Measurements from ENCODE around the gene SLC16A3.
"Not testable (repeated sequence)": the region's sequence is repeated elsewhere in the genome, so short reads cannot be mapped to it uniquely, and the experiment has no call there.

Gene SLC16A3

DNA sequence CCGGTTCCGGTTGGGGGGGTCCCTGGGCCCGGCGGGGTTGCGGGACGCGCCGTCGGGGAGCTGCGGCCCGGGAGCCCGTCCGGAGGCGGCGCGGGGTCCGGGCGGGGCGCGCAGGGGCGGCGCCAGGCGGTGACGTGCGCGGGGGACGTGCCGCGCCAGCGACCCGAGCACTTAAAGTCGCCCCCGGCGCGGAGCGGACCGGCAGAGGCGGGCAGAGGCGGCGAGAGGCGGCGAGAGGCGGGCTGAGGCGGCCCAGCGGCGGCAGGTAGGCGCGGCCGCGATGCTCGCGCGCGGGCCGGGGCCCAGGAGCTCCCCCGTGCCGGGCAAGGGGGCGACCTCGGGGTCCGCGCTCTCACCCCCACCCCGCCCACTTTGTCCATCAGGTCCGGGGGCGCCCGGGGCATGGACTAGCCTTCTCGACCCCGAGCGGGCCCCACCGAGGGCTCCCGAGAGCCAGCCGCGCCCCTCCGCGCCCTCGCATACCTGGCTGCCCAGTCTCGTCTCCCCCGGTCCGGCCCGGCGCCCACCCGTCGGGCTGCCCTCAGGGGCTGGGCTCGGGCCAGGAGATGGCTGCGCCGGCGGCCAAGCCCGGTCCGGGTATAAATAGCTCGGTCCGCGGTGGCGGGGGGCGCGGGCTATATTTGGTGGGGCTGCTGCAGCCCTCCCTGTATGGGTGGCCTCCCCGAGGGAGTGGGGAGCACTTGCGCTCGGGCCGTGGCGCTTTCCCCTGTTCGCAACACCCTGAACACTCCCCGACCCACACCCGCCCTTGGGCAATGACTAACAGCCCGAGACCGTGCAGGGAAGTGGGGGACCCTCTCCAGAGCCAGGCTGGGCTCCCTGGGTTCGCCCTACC, at the start of gene SLC16A3:
Gene SLC16A3, plus strand, starts transcription at position 201 of the 856 bp plus-strand sequence. CDS start 6,967 bp downstream, outside the sequence.
- no peak for TF ChIP-seq JUND (IDR thresholded peaks at IDR 0.05; ENCODE audit: low read depth)
- DNase-seq (ENCODE audit: low read depth in 1 of 2, low spot score in 1 of 2), result peak in 1 of 2 experiments; percentile 69
- in situ Hi-C loops (cut with HindIII; ENCODE audit: low pct_unique_long_range_greater_than_20kb, low sequenced_read_pairs), result no loop called here

DNA sequence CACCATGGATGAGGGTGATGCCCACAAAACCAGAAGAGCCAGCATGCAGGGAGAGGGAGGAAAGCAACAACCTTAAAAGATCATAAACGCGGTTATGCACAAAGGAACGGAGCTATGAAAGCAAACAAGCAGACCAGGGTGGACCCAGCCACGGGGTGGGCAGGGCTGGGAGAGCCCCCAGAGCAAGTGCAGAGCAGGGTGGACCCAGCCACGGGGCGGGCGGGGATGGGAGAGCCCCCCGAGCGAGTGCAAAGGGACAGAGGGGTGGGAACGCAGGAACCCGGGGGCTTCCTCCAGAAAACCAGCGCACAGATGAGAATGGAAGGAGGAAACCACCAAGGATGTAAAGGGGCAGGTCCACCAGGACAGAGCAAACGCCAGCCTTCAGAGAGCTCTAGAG, 49.4 kb upstream of the SLC16A3 start:
- no peak for TF ChIP-seq JUND (IDR thresholded peaks at IDR 0.05; ENCODE audit: low read depth)
- in situ Hi-C loops (cut with HindIII; ENCODE audit: low pct_unique_long_range_greater_than_20kb, low sequenced_read_pairs), result no loop called here
- no peak for DNase-seq (ENCODE audit: low read depth in 1 of 2, low spot score in 1 of 2)

DNA sequence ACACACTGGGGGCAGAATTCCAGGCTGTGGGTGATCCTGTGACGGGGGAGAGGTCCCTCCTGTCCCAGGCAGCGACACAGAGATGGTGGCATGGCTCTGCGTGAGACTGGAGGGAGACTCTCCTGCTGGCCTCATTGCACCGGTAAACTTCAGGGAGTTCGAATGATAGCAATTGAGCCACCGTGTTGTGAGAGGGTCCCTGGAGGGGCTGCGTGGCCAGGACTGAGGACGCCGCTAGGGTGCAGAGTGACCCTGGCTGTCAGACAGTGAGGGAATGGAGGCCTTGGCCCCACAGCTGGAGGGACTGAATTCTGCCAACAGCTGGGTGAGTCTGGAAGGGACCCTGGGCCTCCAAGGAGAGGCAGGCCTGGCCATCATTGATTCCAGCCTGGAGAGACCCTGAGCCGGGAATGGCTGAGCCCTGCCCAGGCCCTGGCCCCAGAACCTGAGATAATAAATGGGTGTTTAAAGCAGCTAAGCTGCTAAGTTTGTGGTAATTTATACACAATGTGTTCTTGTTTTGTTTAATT, 48.8 kb upstream of the SLC16A3 start:
- DNase-seq (ENCODE audit: low read depth in 1 of 2, low spot score in 1 of 2), result no peak
- no peak for TF ChIP-seq JUND (IDR thresholded peaks at IDR 0.05; ENCODE audit: low read depth)
- in situ Hi-C loops (cut with HindIII; ENCODE audit: low pct_unique_long_range_greater_than_20kb, low sequenced_read_pairs), result no loop called here

DNA sequence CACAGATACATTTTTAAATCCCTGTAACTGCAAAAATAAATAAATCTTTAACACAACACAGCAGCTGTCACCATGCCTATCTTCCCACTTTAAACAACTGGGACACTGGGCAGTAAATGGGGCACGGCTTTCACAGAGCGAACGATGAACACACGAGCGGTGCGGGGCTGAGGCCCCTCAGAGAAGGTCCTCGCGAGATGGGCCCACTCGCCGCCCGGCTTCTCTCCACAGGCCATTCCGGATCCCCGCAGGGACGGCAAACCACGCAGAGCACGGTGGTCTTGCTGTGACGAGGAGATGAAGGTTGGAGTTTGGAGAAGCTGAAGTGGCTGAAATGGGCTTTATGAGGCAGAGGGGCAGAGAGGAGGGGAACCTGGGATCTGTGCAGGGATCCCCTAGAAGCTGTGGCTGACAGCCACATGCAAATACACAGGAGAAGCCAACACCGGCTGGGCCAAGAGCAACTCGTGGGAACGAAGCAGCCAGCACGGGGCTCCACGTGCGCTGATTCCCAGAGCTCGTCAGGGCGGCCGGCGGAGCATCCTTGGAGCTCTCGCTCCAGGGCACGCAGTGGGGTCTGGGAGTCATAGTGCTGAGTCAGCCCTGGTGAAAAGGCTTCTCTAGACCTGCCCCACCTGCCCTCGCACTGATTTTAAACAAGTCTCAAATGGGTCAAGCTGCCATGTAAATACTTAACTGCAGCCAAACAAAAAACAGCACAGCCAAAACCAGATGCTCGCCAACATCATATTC, 47.9 kb upstream of the SLC16A3 start:
- in situ Hi-C loops (cut with HindIII; ENCODE audit: low pct_unique_long_range_greater_than_20kb, low sequenced_read_pairs), result no loop called here
- DNase-seq (ENCODE audit: low read depth in 1 of 2, low spot score in 1 of 2), result no peak
- no peak for TF ChIP-seq JUND (IDR thresholded peaks at IDR 0.05; ENCODE audit: low read depth)

DNA sequence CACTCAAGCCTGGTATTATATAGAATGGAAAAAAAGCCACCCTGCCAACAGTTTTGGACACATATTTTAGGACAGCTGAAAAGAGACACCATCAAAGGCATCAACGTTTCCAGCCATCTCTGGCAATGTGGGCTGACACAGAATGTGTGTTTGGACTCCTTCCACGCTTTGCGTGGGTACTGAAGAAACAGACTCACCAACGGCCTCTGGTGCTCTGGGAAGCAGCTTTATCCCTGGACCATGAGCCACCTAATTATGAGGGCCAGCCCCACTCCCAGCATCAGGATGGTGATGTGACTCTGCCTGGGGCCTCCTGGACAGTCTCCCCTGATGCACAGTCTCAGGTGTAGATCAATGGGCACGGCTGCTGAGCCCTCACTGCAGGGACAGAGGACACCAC, 44.1 kb upstream of the SLC16A3 start:
- TF ChIP-seq JUND (IDR thresholded peaks at IDR 0.05; ENCODE audit: low read depth), result no peak
- in situ Hi-C loops (cut with HindIII; ENCODE audit: low pct_unique_long_range_greater_than_20kb, low sequenced_read_pairs), result no loop called here
- no peak for DNase-seq (ENCODE audit: low read depth in 1 of 2, low spot score in 1 of 2)

DNA sequence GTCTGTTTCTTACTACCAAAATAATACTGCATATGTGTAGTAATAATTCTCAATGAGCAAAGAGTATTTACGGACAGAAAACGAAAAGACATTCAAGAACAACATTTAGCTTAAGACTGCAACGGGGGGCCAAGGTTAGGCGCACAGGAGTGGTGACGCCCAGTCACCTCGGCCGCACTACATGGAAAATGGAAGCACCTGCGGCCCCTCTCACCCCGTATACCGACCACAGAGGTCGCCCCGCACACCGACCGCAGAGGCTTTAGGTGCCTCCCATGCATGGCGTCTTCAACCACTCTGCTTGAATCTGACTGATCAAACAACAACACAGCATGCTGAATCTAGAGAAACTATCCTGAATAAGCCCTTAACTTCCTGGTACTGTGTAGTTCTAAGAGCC, 42.6 kb upstream of the SLC16A3 start:
- in situ Hi-C loops (cut with HindIII; ENCODE audit: low pct_unique_long_range_greater_than_20kb, low sequenced_read_pairs), result no loop called here
- TF ChIP-seq JUND (IDR thresholded peaks at IDR 0.05; ENCODE audit: low read depth), result no peak
- DNase-seq (ENCODE audit: low read depth in 1 of 2, low spot score in 1 of 2), result no peak

DNA sequence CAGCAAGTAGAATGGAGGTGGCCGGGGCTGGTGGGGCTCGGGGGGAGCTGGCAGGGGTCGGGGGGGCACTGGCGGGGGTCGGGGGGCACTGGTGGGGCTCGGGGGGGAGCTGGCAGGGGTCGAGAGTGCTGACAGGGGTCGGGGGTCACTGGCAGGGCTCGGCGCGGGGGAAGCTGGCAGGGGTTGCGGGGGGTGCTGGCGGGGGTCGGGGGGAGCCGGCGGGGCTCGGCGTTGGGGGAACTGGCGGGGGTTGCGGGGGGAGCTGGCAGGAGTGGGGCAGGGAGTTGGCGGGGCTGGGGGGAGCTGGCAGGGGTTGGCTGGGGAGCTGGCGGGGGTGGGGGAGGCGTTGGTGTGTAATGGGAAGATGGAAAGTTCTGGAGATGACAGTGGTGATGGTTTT, 41.3 kb upstream of the SLC16A3 start:
- no peak for TF ChIP-seq JUND (IDR thresholded peaks at IDR 0.05; ENCODE audit: low read depth)
- no peak for DNase-seq (ENCODE audit: low read depth in 1 of 2, low spot score in 1 of 2)
- in situ Hi-C loops (cut with HindIII; ENCODE audit: low pct_unique_long_range_greater_than_20kb, low sequenced_read_pairs), result no loop called here

DNA sequence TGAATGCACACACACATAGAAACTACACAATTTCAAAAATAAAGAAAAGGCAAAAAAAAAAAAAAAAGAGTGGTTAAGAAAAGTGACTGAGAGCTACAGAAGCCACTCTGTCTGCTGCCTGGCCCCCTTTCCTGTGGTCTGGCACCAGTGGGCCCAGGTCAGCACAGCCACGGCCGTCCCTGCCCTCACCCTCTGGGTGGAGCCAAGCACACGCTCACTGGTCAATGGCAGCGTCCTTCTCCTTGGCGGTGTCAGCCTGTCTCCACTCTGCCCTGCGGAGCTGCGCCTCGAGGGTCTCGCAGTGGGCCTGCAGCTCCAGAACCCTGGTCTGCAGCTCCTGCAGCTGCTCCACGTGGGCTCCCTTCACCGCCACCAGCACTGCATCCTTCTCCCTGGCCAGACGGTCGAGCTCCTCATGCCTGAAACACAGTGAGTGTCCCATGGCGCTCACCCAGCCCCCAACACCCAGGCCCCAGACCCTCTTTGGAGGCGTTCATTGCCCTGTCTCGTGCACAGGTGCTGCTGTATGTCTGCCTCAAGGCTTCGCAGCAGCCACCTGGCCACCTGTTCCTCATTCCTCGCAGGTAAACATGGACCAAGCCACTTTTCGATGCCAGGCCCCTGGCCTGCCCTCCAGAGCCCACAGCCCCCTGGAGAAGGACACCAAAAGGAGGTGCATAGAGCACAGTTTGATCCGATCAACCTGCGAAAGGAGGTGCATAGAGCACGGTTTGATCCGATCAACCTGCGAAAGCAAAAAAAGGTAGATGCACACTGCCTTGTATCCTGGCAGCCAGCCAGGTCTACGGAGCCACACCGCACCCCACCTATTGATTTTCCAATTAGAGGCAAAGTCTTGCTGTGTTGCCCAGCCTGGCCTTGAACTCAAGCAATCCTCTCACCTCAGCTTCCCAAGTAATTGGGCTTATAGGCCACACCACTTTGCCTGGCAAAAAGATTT, 40.6 kb upstream of the SLC16A3 start:
- TF ChIP-seq JUND (IDR thresholded peaks at IDR 0.05; ENCODE audit: low read depth), result no peak
- DNase-seq (ENCODE audit: low read depth in 1 of 2, low spot score in 1 of 2), result no peak
- in situ Hi-C loops (cut with HindIII; ENCODE audit: low pct_unique_long_range_greater_than_20kb, low sequenced_read_pairs), result no loop called here

DNA sequence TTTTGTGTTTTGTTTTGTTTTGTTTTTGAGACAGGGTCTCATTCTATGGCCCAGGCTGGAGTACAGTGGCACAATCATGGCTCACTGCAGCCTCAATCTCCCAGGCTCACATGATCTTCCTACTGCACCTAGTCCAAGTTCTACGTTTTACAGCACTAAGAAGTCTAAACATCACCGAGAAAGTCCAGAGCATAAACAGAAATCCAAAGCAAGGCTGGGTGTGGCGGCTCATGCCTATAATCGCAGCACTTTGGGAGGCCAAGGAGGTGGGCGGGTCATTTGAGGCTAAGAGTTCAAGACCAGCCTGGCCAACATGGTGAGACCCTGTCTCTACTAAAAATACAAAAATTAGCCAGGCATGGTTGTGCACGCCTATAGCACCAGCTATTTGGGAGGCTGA, 35.8 kb upstream of the SLC16A3 start:
- in situ Hi-C loops (cut with HindIII; ENCODE audit: low pct_unique_long_range_greater_than_20kb, low sequenced_read_pairs), result not testable (repeated sequence)

DNA sequence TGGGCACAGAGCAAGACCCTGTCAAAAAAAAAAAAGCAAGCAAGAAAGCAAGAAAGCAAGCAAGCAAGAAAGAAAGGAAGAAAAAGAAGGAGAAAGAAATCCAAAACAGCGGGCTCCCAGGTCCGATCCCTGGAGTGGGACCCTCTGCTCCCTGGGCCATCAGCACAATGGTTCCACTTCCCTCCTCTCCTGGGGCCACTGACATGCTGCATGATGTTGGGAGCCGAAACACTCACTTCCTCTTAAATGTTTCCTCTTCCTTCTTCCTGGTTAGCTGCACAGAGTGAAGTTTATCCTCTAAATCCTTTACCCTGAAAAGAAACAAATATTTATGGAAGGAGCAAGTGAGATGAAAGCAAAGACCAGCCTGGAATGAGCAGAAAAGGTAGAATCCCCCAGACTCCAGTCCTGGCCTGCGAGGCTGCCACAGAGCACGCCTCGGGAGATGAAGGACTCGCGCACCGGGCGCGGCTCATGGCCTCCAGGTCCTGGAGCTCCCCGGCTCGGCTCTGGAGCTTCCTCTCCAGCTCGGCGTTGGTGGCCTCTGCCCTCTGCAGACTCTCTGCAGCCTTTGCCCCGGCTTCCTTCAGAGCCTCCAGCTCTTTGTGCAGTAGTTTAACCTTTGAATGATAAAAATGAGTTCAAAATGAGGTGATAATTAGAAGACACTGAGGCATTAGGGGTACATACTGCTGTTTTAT, 35.2 kb upstream of the SLC16A3 start:
- DNase-seq (ENCODE audit: low read depth in 1 of 2, low spot score in 1 of 2), result no peak
- in situ Hi-C loops (cut with HindIII; ENCODE audit: low pct_unique_long_range_greater_than_20kb, low sequenced_read_pairs), result no loop called here
- no peak for TF ChIP-seq JUND (IDR thresholded peaks at IDR 0.05; ENCODE audit: low read depth)

More for the DNA sequence above, 35.8 kb upstream of the SLC16A3 start:
- not testable (repeated sequence) for DNase-seq (ENCODE audit: low read depth in 1 of 2, low spot score in 1 of 2)

DNA sequence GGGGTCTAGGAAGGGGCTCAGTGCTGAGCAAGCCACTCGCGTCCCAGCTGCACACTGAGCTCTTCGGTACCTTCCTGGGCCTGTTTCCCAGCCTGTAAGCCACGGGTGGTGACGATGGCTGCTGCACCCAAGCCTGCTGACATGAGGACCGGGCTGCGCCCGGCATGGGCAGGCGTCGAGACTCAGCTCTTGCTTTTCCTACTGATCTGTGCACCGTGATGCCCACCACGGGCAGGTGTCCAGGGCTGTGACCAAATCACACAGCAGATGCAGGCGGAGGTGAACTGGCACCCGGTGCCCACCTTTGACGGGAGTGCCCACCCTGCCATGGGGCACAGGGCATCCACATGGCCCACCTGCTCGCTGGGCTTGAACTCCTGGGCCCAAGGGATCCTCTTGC, 34.1 kb upstream of the SLC16A3 start:
- TF ChIP-seq JUND (IDR thresholded peaks at IDR 0.05; ENCODE audit: low read depth), result no peak
- in situ Hi-C loops (cut with HindIII; ENCODE audit: low pct_unique_long_range_greater_than_20kb, low sequenced_read_pairs), result no loop called here
- DNase-seq (ENCODE audit: low read depth in 1 of 2, low spot score in 1 of 2), result no peak
